ENCODE data around the gene ZNF598. TPM values are rescaled to one million over a fixed set of nuclear protein-coding genes. Genes with fewer than 3 reads are reported as not detected.

Gene ZNF598
- total RNA-seq, 1 donor from 2014 or later: 14.5 TPM

GRCh38 chr16:1968146-1968953 lies 41.3 kb downstream of the ZNF598 start:
- H3K27me3 ChIP-seq (ENCODE audit: low read depth): no peaks in the 10 kb centered on the region
- H3K36me3 ChIP-seq: peaks cover 4% of the 10 kb centered on the region
- H3K4me3 ChIP-seq: no peak overlapping the region
- DNase-seq: peak; percentile 13
- H3K27ac ChIP-seq (replicated peaks): no peak overlapping the region
- intact Hi-C loops (cut with micrococcal nuclease): no loop called here
- no peaks in the 10 kb centered on the region for H3K9me3 ChIP-seq (replicated peaks)
- TF ChIP-seq CTCF (IDR thresholded peaks at IDR 0.05; ENCODE audit: borderline replicate concordance): no peak
- peaks cover 56% of the 10 kb centered on the region for H3K4me1 ChIP-seq

- peak; percentile 12 for DNase-seq
- Histone ChIP-seq H3K27ac (replicated peaks) (peak within 1 kb of the TSS; percentile 97), H3K27me3 (ENCODE audit: low read depth) (no peaks in the 10 kb centered on the region), H3K4me1 (peaks cover 52% of the 10 kb centered on the region), H3K36me3 (peaks cover 23% of the 10 kb centered on the region), H3K9me3 (replicated peaks) (no peaks in the 10 kb centered on the region), H3K4me3 (peak within 1 kb of the TSS; percentile 94)
- intact Hi-C loops (cut with micrococcal nuclease): no loop called here
- no peak for TF ChIP-seq CTCF (IDR thresholded peaks at IDR 0.05; ENCODE audit: borderline replicate concordance)
Measured at GRCh38 chr16:1966460-1966859, 43.2 kb downstream of the ZNF598 start, which contains the start of gene RNF151. Gene RNF151, plus strand, starts transcription at chr16:1966856. Its CDS starts 26 bp downstream, at chr16:1966882.

GRCh38 chr16:1965396-1966001 lies 44.1 kb downstream of the ZNF598 start:
- H3K9me3 ChIP-seq (replicated peaks): no peaks in the 10 kb centered on the region
- H3K4me3 ChIP-seq: peak overlapping the region; percentile 94
- no peak for TF ChIP-seq CTCF (IDR thresholded peaks at IDR 0.05; ENCODE audit: borderline replicate concordance)
- peak overlapping the region; percentile 97 for H3K27ac ChIP-seq (replicated peaks)
- peaks cover 52% of the 10 kb centered on the region for H3K4me1 ChIP-seq
- intact Hi-C loops (cut with micrococcal nuclease): no loop called here
- H3K36me3 ChIP-seq: peaks cover 28% of the 10 kb centered on the region
- no peaks in the 10 kb centered on the region for H3K27me3 ChIP-seq (ENCODE audit: low read depth)
- peak; percentile 21 for DNase-seq

GRCh38 chr16:1964506-1965395 lies 44.9 kb downstream of the ZNF598 start, which contains the start of gene RPS2:
Gene RPS2, minus strand, starts transcription at chr16:1964826. Its CDS starts 201 bp downstream, at chr16:1964625.
- peak within 1 kb of the TSS; percentile 94 for H3K4me3 ChIP-seq
- H3K4me1 ChIP-seq: peaks cover 57% of the 10 kb centered on the region
- intact Hi-C loops (cut with micrococcal nuclease): no loop called here
- DNase-seq: peak; percentile 100
- peaks cover 28% of the 10 kb centered on the region for H3K36me3 ChIP-seq
- H3K9me3 ChIP-seq (replicated peaks): no peaks in the 10 kb centered on the region
- H3K27me3 ChIP-seq (ENCODE audit: low read depth): no peaks in the 10 kb centered on the region
- H3K27ac ChIP-seq (replicated peaks): peak within 1 kb of the TSS; percentile 97
- no peak for TF ChIP-seq CTCF (IDR thresholded peaks at IDR 0.05; ENCODE audit: borderline replicate concordance)

Data from left ventricle myocardium inferior (tissue), 1 donor.